Right kidney (tissue), 1 donor: ENCODE measurements around the gene USP34.
"Not testable (repeated sequence)": the region's sequence is repeated elsewhere in the genome, so short reads cannot be mapped to it uniquely, and the experiment has no call there.

Source experiments
- DNase-seq: peaks from one replicate; pipeline ENCODE4 v3.0.0-alpha.2; 2016

Gene USP34

DNA sequence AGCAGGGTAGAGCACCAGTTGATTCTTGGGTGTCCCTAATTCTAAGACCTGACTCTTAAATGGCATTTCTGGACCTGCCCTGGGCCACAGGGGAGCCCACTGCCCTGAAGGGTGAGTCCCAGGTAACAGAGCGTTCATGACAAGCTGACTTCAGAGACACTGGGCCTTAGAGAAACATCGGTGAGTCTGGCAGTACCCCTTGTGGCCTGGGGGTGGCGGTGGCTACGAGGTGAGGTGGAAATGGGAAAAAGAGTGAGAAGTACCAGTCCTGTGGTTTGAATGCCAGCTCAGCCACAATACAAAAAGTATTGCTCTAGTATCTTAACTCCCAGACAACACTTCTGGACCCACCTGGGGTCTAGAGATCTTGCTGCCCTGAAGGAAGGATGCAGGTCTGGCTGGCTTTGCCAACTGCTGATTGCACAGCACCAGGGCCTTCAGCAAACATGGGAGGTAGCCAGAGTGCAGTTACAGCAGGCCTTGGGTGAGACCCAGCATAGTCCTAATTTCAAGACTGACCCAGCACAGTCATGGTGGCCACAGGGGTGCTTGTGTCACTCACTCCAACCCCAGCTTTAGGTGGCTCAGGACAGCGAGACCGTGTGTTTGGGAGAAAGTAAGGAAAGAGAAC, 44.5 kb downstream of the USP34 start:
- DNase-seq = no peak

DNA sequence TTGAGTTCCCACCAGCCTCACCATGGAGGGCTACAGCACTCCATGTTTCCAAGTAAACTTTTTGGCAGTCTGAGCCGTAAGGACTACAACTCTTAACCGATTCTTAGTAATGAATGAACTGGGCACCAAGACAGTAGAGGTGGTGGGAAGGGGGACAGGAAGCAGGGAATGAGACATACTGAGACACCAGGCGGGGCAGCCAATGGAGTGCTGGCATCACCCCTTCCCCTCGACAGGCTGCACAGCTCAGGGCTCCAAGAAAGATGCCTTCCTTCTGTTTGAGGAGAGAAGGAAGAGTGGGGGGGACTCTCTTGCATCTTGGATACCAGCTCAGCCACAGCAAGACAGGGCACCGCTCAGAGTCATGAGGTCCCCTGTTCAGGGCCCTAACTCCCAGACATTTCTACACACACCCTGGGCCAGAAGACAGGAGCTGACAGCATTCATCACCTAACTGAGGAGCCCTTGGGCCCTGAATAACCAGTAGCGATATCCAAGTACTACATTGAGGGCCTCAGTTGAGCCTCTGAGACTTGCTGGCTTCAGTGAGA, 45.2 kb downstream of the USP34 start:
- DNase-seq = no peak

DNA sequence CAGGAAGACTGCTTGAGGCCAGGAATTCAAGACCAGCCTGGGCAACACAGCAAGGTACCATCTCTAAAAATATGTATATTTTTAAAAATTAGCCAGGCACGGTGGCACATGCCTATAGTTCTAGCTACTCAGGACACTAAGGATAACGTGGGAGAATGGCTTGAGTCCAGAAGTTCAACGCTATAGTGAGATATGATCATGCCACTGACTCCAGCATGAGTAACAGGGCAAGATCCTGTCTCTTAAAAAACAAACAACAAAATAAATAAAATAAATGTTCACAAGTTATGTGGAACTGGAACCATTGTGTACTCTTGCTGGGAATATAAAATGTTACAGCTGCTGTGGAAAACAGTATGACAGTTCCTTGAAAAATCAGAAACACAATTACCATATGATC, 47.2 kb downstream of the USP34 start:
- no peak for DNase-seq

DNA sequence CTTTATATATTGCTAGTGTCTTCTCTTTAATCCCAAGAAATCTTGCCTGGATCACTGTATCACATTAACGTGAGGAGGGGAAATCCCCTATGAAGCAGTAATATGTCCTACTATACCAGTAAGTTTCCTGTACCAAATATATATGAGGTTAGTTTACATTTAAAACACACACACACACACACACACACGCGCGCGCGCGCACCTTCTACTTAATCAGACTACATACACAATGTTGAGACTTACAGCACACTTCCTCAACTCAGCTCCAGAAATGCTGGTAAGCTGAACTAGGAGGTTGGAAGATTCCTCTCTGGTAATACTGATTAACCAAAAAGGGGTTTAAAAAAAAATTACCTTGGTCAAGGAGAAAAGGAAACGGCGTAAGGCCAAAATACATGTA, 49.3 kb downstream of the USP34 start:
- no peak for DNase-seq

DNA sequence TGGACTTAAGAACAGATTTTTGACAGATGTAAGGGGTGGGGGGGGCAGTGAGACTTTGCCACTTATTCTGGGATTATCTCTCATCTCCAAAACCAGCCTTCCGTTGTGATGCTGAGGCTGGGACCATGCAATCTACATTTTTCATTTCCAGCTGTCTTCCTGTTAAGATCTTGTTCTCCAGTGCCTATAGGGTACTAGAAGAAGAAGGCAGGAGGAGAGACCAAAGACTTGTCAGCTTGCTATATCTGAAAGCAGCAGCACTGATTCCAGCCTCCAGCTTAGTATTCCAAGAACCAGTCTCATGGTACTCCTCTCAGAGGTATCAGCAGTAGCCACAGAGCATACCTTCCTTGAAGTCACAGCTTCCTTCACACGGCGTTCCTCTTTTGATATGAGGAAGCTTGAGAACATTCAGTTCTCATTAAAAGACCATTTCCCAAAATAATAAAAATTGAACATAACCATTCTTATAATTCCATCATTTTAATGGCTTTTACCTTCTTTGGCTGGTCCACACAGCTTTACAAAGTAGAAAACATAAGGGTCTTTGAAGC, 49.8 kb downstream of the USP34 start:
- DNase-seq = no peak

DNA sequence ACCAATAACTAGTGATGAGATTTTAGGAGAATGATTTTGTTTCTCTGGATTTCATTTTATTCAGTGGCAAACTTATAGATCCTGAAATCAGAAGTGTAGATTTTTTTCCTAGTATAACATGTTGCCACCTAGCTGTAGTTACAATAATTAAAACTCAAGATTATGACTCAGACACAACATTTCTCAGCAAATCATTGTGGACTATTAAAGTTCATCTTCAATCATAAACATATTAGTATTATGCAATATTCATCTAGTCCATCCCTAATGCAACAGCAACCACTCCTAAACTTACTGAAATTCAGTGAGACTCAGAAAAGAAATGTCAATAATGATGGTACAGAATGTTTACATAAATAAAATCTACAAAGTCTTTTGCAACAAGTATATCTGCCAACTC, 51.3 kb downstream of the USP34 start:
- DNase-seq = no peak

DNA sequence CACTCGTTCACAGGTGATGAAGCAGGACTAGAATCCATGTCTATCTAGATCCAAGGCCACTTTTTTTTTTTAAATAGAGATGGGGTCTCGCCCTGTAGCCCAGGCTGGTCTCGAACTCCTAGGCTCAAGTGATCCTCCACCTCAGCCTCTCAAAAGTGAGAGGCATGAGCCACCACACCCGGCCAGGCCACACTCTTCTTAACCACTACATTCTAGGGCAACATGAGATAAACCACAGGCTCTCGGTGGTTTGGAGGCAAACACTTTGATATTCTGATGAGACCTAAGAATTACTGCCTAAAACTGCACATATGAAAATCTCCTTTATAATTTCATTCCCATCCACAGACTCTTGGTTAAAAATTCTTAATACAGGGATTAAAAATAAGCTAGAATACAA, 51.8 kb downstream of the USP34 start:
- no peak for DNase-seq

DNA sequence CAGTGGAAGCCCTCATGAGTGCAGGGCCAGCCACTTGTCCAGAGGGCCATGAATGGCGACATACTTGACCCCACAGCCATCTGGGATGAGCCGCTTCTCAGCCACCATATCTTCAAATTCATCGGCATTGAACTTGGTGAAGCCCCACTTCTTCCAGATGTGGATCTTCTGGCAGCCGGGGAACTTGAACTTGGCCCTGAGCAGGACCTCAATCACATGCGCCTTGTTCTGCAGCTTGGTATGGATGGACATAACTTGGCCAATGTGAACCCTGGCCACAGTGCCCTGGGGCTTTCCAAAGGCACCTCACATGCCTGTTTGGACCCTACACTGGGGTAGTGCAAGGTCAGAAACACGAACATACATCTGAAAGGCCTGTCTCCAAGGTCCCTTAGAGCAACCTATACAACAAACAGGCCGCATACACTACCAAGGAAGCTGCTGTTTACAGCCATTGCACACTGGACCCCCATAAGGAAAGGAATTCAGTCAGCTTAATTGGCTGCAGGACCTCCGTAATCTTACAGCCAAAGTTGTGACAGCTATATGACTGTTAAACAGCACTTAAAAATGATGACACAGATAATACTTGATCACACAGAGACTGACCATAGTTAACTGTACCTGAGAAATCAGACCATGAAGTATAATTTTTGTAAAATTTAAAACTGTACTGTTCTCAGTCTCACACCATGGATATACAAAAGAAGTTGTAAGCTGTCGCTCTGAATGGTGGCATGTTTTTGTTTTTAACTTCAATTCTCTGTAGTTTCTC, 53.8 kb downstream of the USP34 start:
- DNase-seq = no peak

DNA sequence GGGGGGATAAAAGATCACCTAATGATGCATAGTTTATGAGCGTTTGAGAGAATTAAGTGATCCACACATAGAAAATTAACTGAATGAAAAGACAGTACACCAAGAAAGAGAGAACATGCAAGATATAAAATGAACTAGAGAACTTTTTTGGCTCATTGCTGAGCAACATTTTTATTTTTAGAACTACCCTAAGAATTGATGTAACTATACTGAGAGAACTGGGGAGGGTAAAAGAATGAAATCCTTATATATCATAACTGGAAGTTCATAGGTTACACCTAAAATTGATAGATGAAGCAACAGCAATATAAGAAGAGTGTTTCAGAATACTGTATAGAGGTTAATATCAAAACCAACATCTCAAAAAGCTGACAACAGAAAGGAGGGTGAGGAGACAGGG, 55.6 kb downstream of the USP34 start:
- no peak for DNase-seq

DNA sequence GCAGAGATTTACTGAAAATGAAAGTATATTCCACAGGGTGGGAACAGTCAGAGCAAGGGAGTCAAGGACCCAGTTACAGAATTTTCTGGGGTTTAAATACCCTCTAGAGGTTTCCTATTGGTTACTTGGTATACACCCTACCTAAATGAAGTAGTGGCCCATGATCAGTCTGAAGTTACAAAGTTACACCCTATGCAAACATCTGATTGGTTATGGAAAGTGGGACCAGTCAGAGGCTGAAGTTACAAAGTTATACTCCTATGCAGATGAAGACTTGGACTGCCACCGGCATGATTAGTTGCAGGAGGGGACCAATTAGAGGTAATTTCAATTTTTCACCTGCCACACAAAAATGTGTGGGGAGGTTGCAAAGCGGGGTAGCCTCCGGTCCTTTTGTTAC, 56.2 kb downstream of the USP34 start:
- DNase-seq = no peak

DNA sequence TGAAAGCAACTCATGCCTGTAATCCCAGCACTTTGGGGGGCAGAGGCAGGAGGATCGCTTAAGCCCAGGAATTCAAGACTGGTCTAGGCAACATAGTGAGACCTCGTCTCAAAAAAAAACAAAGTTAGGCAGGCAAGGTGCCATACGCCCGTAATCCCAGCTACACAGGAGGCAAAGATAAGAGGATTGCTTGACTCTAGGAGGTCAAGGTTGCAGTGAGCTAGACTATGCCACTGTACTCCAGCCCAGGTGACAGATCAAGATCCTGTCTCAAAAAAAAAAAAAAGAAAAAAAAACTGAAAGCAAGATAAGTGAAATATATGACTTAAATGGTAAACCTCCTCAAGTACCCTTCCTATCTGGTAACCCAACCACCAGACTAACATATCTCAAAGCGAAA, 59.8 kb downstream of the USP34 start:
- no peak for DNase-seq

DNA sequence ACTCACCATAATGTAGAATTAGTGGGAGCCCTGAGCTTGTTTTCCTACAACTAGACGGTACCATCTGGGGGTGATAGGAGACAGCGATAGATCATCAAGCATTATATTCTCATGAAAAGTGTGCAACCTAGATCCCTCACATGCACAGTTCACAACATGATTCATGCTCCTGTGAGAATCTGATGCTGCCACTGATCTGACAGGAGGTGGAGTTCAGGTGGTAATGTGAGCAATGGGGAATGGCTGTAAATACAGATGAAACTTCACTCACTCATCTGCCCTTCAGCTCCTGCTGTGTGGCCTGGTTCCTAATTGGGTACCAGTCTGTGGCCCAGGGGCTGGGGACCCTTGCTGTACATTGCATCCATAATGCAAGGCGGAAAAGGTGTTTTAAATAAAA, 60.7 kb downstream of the USP34 start:
- no peak for DNase-seq

DNA sequence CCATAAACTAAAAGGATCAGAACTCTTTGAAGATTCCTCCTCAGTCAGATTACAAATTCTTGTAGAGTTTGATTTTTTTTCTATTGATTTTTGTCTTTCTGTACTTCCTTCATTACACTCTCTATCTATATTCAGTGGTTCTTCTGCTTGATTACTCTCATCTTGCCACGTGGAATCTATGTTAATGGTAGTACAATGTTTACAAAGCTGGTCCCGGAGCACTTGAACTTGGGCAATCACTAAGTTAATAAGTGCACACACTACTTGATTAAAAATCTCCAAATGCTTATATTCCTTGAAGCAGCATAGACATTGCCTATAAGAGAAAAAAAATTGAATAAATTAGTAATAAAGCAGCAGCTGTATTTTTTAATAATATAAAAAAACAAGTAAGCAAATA, 65.1 kb downstream of the USP34 start:
- DNase-seq = no peak

DNA sequence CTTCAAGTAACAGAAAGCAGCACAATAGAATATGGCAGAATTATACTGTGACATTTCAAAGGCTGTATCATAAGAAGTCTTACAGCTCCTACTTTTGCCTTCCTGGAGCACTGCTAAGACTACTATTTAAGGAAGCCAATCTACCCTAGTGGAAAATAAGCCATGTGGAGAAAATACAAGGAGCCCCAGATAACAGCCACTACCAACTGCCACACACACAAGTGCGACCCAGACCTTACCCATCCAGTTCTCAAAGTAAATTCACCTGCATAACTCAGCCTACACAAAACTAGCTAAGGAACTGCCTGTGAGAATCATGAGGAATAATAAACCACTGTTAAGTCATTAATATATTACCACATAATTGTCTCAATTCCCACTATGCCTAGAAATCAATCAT, 66.4 kb downstream of the USP34 start:
- no peak for DNase-seq

DNA sequence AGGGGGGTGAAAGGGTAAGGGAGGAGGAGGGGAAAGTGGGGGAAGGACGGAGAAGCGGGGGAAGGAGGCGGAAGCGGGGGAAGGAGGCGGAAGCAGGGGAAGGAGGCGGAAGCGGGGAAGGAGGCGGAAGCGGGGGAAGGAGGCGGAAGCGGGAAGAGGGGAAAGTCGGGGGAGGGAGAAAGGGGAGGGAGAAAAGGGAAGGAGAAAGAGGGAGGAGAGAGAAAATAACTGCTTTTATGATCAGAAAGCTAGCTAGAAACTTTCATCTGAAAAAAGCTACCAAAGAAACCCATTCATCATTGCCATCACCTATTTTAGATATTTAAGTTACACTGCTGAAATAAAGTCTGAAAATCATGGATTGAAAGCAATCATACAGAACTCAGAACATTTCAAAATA, 72.5 kb downstream of the USP34 start:
- no peak for DNase-seq

DNA sequence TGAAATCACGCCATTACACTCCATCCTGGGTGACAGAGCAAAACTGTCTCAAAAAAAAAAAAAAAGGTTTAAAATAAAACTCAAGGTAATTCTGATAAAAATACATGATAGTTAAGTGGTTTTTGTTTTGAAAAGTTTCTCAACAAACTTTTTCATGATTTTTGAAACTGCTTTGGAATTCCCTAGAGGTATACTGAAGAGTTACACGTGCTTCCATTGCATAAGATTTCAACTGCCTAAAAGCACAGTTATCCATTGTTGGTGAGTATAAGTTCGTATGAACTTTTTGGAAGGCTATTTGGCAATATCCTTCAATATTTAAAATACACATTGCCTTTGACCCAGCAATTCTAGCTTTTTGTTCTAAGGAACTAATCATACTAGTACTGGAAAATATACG, 74.9 kb downstream of the USP34 start:
- DNase-seq = no peak

DNA sequence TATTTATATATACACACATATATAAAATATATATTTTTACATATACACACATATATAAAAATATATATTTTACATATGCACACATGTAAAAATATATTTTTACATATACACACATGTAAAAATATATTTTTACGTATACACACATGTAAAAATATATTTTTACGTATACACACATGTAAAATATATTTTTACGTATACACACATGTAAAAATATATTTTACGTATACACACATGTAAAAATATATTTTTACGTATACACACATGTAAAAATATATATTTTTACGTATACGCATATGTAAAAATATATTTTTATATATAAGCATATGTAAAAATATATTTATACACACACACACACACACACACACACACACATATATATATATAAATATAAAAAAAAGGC, 83.3 kb downstream of the USP34 start:
- DNase-seq = not testable (repeated sequence)

DNA sequence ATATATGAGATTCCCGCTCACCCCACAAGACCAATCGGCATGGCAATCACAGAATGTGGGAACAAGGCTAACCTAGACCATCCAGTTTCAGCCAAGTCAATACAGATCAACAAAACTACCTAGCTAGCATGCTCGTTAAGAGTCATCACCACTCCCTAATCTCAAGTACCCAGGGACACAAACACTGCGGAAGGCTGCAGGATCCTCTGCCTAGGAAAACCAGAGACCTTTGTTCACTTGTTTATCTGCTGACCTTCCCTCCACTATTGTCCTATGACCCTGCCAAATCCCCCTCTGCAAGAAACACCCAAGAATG, 90.0 kb downstream of the USP34 start:
- not testable (repeated sequence) for DNase-seq

DNA sequence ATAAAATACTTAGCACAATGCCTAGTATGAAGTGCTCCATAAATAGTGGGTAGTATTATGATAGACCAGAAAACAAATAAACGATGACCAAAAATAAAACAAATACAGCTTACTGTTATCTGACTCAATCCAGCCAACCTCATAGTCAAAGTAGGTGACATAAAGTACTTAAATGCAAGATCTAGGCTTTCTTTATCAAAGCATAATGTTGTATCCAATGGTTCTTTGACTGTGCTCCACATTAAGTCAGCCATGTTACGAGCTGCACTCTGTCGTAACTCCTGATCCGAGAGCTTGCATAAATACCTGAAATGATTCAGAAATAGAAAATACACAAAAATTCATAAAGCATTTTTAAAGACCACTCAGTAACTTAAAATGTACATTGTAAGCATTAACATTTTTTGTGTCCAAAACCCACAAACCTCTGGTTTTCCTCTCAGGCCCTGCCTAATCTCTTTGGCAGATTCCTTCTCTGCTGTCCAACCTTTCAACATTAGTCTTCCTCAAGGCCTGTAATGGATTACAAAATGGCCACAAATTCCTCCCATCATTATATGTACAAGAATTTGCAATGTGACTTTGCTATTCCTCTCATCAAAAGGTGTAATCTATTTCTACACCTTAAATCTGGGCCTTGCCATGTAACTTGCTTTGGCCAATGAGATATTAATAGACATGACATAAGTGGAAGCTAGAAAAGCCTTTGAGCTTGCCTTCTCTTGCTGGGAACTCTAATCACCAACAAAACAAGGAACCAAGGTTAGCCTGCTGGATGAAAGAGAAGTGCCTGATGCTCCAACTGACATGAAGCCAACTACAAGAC, 90.6 kb downstream of the USP34 start:
- DNase-seq = no peak

DNA sequence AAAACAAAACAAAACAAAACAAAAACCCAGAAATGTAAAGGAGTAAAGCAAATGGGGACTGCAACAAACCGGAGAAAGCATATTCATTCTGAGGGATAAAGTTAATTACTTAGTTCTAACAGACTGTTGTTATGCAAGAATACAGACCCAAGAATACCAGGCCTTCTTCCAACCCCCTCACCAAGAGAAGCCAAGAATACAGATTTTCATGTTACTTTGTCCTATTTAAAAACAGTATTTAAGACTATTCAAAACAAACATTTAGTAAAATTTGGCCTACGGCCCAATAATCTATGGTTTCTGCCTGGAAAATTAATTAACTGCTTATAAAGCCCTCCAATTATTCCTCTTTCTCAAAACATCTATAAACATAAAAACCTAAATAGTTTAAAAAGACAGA, 91.4 kb downstream of the USP34 start:
- no peak for DNase-seq

DNA sequence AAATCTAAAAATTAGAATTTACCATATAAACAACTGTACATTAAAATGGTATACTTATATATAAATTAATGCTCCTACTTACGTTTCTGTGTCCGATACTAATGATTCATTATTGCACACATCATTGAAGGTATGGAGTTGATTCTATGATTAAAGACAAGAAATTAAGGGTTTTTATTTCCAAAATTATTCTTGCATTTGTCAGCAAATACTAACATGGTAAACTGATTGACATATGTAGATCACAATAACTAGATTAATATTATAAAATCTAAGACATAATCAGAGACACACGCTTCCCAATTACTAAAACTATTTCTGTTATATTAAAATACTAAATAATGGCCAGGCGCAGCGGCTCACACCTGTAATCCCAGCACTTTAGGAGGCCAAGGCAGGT, 92.6 kb downstream of the USP34 start:
- DNase-seq = no peak

DNA sequence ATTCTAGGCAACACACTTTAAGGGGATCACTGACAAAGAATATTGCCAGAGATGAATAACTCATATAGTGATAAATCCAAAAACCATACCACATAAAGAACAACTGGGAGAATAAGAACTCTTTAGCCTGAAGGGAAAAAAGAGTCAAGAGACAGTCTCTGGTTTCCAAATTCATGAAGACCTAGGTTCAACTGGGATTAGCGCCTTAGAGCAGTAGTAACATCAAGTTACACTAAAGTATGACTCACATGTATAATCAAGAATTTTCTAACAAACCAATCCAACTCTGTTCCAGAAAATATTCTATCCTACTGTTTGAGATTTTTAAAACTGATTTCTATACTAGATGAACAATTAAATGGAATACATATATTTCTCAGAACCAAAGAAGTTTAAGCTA, 93.8 kb downstream of the USP34 start:
- DNase-seq = no peak

DNA sequence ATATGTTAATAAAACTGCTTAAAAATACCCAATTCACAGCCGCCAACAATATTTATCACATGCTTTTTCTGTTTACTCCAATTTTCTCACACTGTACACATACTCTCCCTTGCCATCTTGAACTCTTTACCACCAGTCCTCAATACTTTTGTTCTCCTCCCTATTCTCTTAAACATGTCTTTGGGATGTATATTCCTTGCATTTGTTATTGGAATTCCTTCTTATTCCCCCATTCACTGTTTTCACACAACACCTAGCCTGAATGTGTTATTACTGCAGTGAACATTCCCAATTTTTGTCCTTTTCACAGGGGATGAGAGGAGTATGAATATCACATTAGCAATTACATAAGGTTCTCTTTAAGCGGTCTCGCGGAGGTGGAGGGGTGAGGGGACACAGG, 94.7 kb downstream of the USP34 start:
- DNase-seq = no peak
